SU-DHL-6 (cell line): Measurements from ENCODE around the gene BPIFA2.

Experiments
- H2AFZ ChIP-seq: fragments of 200-600 bp; sonication (generic); 2 replicates; pipeline ENCODE4 v1.6.1; 2014; ENCODE audit warnings: low read depth, mild to moderate bottlenecking, moderate library complexity, mixed read lengths, antibody characterized with exemption, low read length; ENCODE audit not compliant: severe bottlenecking
- H3F3A ChIP-seq: fragments of 200-600 bp; shearing (Covaris generic); 2 replicates; pipeline ENCODE4 v1.6.0; 2016; ENCODE audit warnings: antibody characterized with exemption, mild to moderate bottlenecking; ENCODE audit not compliant: insufficient read depth
- H3K27ac ChIP-seq: fragments of 200-600 bp; sonication (generic); 2 replicates; pipeline ENCODE4 v1.5.1; 2016; ENCODE audit warnings: low read depth, mild to moderate bottlenecking, low read length, moderate library complexity, mixed read lengths
- H3K27me3 ChIP-seq: fragments of 200-600 bp; sonication (generic), shearing (Covaris generic); 2 replicates; pipeline ENCODE4 v1.6.0; 2014; ENCODE audit warnings: mild to moderate bottlenecking, low read length
- H3K36me3 ChIP-seq: fragments of 200-600 bp; sonication (generic); 2 replicates; pipeline ENCODE4 v1.6.1; 2014; ENCODE audit warnings: mild to moderate bottlenecking, low read length, mixed read lengths
- H3K4me2 ChIP-seq: fragments of 300-600, 200-600 bp; shearing (Covaris generic), sonication (generic); 2 replicates; pipeline ENCODE4 v1.6.0; 2014; ENCODE audit warnings: low read length, low read depth, mild to moderate bottlenecking; ENCODE audit not compliant: poor library complexity, severe bottlenecking
- H3K4me3 ChIP-seq: fragments of 200-600 bp; sonication (generic); 2 replicates; pipeline ENCODE4 v1.5.1; 2014; ENCODE audit warnings: antibody characterized with exemption, low read length, mild to moderate bottlenecking, mixed read lengths; ENCODE audit not compliant: insufficient read depth, poor library complexity, severe bottlenecking
- H3K79me2 ChIP-seq: fragments of 200-600 bp; sonication (generic); 2 replicates; pipeline ENCODE4 v1.6.1; 2014; ENCODE audit warnings: mild to moderate bottlenecking, low read length, moderate library complexity; ENCODE audit not compliant: insufficient read depth
- H3K9ac ChIP-seq: fragments of 200-600 bp; sonication (generic); 2 replicates; pipeline ENCODE4 v1.7.0; 2014; ENCODE audit warnings: mild to moderate bottlenecking, low read length
- H3K9me2 ChIP-seq: fragments of 200-600 bp; sonication (generic); replicated peaks from 2 replicates; pipeline ENCODE4 v1.6.1; 2014; ENCODE audit warnings: low read length; ENCODE audit not compliant: insufficient read depth
- H3K9me3 ChIP-seq: fragments of 200-600 bp; sonication (generic); 2 replicates; pipeline ENCODE4 v1.6.1; 2014; ENCODE audit warnings: low read length, mixed read lengths; ENCODE audit not compliant: insufficient read depth
- H4K20me1 ChIP-seq: fragments of 200-600 bp; sonication (generic); 2 replicates; pipeline ENCODE4 v1.6.1; 2014; ENCODE audit warnings: low read depth, mild to moderate bottlenecking, antibody characterized with exemption, low read length, moderate library complexity, mixed read lengths
- CTCF ChIP-seq: fragments of 200-600 bp; sonication (generic); IDR thresholded peaks from one replicate; pipeline ENCODE4 v1.5.1; 2017; ENCODE audit warnings: antibody characterized with exemption, mild to moderate bottlenecking, low read length, moderate library complexity; ENCODE audit not compliant: insufficient read depth, poor library complexity, severe bottlenecking
- EZH2phosphoT487 ChIP-seq: fragments of 200-600 bp; sonication (generic), shearing (Covaris generic); conservative IDR thresholded peaks from 2 replicates; pipeline ENCODE4 v1.6.1; 2018; ENCODE audit warnings: mild to moderate bottlenecking, antibody characterized with exemption, low read length, moderate library complexity, mixed read lengths

The BPIFA2 gene

GRCh38 chr20:33178726-33179125 lies 10.8 kb downstream of the BPIFA2 start:
- Histone ChIP-seq H3K9ac (no peak overlapping the region), H3K79me2 (no peaks in the 10 kb centered on the region), H3K4me2 (no peak overlapping the region), H2AFZ (no peak overlapping the region), H3F3A (no peaks in the 10 kb centered on the region), H3K9me3 (no peaks in the 10 kb centered on the region), H3K36me3 (no peaks in the 10 kb centered on the region), H4K20me1 (no peaks in the 10 kb centered on the region), H3K4me3 (no peak overlapping the region), H3K9me2 (no peaks in the 10 kb centered on the region), H3K27me3 (no peaks in the 10 kb centered on the region), H3K27ac (no peak overlapping the region)
- no peak for TF ChIP-seq EZH2phosphoT487
- no peak for TF ChIP-seq CTCF

GRCh38 chr20:33180169-33180568 lies 12.2 kb downstream of the BPIFA2 start:
- H3K4me3 ChIP-seq = no peak overlapping the region
- H3K36me3 ChIP-seq = no peaks in the 10 kb centered on the region
- no peaks in the 10 kb centered on the region for H4K20me1 ChIP-seq
- H3K9ac ChIP-seq = no peak overlapping the region
- H3K27me3 ChIP-seq = no peaks in the 10 kb centered on the region
- no peaks in the 10 kb centered on the region for H3K9me3 ChIP-seq
- H3K79me2 ChIP-seq = no peaks in the 10 kb centered on the region
- H3F3A ChIP-seq = no peaks in the 10 kb centered on the region
- H3K4me2 ChIP-seq = no peak overlapping the region
- no peak overlapping the region for H3K27ac ChIP-seq
- TF ChIP-seq EZH2phosphoT487 (no peak), CTCF (no peak)
- H3K9me2 ChIP-seq = no peaks in the 10 kb centered on the region
- no peak overlapping the region for H2AFZ ChIP-seq

GRCh38 chr20:33181482-33182093 lies 13.6 kb downstream of the BPIFA2 start:
- Histone ChIP-seq H3K4me3 (no peak overlapping the region), H3K4me2 (no peak overlapping the region), H3K27me3 (no peaks in the 10 kb centered on the region), H3K79me2 (no peaks in the 10 kb centered on the region), H3K36me3 (no peaks in the 10 kb centered on the region), H3K9ac (no peak overlapping the region), H4K20me1 (no peaks in the 10 kb centered on the region), H3K9me2 (no peaks in the 10 kb centered on the region), H2AFZ (no peak overlapping the region), H3K9me3 (no peaks in the 10 kb centered on the region), H3F3A (no peaks in the 10 kb centered on the region), H3K27ac (no peak overlapping the region)
- TF ChIP-seq EZH2phosphoT487 (no peak), CTCF (no peak)
